CD4-positive, alpha-beta T cell treated with Interleukin-4 for 1 hour (primary cell): ENCODE measurements around the gene FRMD8.
"Not testable (repeated sequence)": the region's sequence is repeated elsewhere in the genome, so short reads cannot be mapped to it uniquely, and the experiment has no call there.

ENCODE experiments used
- DNase-seq, 2 donors: peaks; one replicate each; pipeline ENCODE4 v3.0.0-alpha.2; 2020 to 2022

The FRMD8 gene

DNA sequence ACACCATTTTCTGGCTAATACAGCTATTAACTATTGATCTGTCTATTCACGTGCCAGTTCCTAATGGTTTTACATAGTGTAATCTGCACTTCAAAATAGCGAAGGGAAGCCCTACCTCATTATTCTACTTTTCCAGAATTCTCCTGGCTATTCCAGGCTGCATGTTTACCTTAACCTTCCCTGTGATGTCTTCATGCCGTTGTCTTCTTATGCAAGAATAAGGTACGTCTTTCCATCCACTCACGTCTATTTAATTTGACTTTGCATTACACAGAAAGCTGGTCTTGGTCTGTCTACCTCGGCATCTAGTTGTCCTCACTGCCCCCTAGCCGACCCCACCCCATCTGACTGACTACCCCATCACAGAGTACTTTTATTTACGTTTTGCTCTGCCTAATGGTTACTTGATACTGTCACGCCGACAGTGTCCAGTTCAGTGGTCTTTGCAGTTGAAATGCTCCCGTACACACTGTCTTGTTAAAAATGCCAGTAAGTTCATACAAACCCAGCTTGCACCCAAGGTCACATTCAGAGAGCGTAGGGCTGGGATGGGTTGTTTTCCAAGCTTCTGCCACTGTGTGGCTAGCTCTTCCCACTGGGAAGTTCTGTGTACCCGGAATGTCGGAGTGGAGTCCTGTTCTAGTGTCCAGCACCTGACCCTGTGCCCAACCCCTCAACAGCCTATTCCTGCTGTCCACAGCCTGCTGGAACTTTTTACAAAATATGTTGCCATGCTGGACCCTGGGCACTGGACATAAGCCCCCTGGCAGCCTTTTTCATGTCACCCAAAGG is 51.2 kb downstream of the FRMD8 start:
- DNase-seq = no peak

DNA sequence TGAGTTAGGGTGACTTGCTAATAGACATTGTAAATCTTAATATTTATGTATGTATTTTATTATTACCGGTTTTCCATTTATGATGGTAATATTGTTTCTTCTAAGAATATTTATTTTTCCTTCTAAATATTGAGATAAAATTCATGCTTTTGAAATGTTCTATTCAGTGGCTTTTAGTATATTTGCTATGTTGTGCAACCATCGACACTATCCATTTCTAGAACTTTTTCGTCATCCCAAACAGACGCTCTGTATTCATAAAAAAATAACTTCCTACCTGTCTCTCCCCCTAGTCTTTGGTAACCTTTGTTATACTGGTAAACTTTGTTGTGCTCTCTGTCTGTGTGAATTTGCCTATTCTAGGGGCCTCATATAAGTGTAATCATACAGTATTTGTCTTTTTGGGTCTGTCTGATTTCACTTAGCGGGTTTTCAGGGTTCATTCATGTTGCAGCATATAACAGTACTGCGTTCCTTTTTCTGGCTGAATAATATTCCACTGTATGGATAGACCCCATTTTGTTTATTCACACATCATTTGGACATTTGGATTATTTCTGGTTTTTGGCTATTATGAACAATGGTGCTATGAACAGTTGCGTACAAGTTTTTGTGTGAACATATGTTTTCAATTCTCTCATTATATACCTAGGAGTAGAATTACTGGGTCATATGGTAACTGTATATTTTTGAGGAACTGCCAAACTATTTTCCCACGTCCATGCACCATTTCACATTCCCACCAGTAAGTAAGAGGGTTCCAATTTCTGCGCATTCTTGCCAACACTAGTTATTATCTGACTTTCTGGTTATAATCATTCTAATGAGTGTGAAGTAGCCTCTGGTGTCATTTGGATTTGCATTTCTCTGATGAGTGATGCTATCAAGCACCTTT is 52.1 kb downstream of the FRMD8 start:
- DNase-seq = no peak

DNA sequence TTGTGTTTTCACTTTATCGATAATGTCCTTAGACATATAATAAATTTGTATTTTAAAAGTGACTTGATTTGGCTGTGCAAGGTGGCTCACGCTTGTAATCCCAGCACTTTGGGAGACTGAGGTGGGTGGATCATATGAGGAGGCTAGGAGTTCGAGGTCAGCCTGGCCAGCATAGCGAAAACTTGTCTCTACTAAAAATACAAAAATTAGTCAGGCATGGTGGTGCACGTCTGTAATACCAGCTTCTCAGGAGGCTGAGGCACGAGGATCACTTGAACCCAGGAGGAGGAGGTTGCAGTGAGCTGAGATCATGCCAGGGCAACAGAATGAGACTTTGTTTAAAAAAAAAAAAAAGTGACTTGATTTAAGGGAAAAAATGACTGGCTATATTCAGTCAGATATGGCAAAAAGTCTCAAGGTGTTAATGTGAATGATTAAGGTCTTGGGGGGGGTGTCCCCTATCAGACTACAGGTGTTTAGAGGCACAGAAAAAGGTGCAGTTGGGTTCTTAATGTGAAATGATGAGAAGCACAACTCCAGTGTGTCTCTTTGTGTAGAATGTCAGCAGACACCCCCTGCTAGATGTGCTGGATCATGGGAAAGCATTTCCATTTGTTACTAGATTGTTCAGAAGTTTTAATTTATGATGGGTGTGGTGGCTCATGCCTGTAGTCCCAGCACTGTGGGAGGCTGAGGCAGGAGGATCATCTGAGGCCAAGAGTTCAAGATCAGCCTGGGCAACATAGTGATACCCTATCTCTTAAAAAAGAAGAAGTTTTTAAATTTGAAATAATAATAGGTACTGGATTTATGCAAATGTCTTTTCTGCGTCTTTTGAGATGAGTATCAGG is 53.1 kb downstream of the FRMD8 start:
- DNase-seq = no peak

DNA sequence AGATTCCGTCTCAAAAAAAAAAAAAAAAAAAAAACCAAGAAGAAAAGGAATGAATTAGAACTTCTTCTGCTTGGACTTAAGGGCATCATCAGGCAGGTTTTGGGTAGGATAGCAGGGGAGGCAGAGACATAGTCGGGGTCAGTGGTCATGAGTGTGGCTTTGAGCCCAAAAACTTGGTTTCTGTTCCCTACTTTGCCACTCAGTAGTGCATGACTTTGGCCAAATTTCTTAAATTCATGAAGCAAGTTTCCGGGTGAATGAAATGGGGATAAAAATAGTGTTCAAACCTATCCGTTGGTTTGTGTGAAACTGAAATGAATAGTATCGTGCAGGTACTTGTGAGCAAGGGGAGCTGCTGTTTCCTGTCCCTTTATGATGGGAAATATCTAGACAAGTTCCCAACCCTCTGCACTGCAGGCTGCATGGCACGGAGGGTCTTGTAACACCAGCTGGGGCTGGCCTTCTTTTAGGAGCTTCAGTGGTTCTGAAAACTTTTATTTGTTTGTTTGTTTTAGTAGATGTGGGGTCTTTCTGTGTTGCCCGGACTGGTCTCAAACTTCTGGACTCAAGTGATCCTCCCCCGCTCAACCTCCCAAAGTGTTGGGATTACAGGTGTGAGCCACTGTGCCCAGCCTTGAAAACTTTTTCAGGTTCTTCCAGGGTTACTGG is 54.5 kb downstream of the FRMD8 start:
- DNase-seq = peak in 1 of 2 donors; percentile 26

DNA sequence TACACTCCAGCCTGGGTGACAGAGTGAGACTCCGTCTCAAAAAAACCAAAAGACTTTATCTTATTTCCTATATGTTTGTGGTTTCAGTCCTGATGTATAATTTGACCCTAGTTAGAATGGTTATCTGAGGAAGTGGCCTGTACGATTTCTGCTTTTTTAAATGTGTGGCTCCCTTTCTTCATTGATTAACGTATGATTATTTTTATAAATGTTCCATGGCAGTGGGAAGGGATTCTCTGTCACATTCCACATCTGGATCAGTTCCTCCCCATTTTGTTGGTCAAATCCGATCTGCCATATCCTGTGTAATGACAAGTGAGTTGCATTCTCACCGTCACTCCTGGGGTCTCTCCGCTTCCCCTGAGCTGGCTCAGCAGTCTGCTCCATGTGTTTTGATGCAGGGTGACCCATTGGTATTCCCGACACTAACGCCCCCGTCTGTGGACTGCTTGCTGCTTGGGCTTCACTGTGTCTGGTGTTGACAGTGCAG is 56.5 kb downstream of the FRMD8 start:
- DNase-seq = no peak

DNA sequence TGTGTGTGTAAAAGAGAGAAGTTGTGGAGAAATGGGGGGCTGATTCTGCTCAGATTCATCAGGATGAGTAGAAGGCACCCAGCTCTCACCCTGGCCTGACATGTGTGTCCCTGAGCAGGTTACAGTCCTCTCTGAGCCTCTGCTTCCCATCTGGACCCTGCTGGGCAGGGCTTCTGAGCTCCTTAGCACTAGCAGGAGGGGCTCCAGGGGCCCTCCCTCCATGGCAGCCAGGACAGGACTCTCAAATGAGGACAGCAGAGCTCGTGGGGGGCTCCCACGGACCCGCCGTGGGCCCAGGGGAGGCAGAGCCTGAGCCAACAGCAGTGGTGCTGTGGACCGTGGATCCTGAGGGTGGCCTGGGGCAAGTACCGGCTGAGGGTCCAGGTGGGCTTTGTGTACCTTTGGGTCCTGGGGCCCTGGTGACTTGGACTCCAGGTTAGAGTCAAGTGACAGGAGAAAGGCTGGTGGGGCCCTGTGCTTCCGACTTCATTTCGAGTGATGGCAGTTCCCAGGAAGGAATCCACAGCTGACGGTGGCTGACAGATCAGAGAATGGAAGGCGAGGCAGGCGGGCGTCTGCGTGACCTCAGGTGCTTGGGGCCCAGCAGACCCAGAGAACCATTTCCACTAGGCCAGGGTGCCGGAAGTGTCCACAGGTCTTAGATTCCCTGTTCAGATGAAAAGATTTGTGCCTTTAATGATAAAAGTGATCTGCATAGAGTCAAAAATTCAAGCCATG is 58.0 kb downstream of the FRMD8 start:
- no peak for DNase-seq

DNA sequence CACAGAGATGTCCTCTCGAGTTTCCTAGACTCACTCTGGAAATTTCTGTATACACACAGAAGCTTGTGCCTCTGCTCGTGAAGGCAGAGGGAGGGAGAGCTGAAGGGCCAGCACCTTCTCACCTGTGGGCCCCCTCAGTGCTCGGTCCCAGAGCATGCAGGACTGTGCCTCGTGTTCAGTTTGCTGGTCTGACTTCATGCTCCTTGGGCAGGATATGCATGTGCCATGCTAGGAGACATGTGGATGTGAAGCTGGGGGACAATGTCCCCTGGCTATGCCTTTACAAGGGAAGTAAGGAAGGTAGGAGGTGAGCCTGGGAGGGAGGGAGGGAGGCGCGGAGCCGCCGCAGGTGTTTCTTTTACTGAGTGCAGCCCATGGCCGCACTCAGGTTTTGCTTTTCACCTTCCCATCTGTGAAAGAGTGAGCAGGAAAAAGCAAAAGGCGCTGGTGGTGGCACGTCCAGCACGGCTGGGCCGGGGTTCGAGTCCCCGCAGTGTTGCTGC is 58.7 kb downstream of the FRMD8 start:
- no peak for DNase-seq

DNA sequence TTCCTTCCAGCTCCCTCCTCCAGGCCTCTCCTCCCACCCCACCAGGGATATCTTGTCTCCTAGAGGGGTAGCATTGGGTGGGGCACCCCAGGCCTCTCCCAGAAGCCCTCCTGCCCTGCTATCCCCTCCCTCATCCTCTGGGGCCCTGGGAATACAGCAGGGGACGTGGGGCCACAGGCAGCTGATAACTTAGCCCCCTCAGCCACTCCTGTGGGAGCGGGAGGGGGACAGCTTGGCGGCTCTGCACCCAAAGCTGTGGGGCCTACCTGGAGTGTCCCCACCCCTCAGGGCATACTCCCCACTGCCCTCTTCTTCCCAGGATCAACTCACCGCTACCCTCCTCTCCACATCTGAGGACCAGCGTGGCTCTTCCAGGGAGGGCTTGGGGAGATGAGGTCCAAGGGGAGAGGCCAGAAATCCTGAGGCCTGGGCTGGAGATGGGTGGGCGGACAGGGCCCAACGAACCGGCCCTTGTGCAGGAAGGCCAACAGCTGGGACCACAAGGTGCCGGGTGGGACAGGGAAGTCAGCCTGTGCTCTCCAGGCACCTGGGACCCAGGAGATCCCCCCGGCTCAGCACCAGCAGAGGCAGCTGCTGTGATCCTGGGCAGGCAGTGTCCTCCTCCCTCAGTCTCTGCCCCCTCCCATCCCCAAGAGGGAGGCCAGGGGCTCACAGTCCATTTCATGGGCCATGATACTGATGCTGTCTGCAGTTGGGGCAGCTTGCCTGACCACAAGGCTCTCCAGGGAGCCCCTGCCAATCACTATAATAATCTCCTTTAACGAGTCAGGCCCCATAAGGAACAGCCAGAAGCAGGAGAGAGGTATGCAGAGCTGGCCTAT is 59.4 kb downstream of the FRMD8 start:
- no peak for DNase-seq

DNA sequence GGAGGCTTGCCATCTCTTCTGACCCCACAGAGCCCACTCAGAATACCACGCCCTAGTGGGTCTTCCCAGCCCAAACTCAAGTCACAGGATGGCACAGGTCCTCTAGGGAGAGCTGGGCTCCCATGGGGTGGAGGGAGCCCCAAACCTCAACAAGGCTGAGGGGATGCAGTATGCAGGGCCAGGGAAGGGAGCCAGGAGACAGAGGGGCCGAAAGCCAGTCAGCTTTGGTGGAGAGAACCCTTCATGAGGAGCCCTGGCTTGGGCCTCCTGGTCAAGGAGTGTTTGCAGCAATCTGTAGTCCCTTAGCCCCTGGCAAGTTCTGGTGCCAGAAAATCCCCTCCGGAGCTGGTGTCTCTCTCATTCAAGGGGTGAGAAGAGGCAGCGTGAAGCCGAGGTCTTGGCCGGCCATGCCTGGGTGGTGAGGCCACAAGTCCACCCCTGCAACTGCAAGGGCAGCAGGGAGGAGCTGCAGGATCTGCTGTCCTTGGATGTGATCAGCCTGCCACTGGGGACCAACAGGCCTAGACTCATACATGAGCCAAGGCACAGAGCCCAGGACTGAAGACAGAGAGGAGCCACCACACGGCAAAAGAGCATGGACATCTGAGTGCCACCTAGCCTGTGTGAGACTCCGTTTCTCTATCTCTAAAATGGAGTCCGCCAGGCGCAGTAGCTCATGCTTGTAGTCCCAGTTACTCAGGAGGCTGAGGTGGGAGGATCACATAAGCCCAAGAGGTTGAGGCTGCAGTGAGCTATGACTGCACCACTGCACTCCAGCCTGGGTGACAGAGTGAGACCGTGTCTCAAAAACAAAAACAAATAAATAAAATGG is 60.2 kb downstream of the FRMD8 start:
- DNase-seq = no peak

DNA sequence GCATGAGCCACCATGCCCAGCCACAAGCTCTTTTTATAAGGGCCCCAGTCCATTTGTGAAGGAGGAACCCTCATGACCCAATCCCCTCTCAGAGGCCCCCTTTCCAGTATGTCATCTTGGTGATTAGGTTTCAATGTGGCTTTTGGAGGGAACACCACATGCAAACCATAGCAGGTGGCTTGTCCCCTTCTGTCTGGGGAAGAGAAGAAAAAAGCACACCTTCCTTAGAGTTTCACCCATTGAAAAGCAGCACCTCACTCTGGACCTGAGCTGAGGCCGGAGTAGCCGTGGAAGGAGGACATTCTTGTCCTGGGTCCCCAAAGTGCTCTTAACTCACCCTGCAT is 61.6 kb downstream of the FRMD8 start:
- DNase-seq = no peak

DNA sequence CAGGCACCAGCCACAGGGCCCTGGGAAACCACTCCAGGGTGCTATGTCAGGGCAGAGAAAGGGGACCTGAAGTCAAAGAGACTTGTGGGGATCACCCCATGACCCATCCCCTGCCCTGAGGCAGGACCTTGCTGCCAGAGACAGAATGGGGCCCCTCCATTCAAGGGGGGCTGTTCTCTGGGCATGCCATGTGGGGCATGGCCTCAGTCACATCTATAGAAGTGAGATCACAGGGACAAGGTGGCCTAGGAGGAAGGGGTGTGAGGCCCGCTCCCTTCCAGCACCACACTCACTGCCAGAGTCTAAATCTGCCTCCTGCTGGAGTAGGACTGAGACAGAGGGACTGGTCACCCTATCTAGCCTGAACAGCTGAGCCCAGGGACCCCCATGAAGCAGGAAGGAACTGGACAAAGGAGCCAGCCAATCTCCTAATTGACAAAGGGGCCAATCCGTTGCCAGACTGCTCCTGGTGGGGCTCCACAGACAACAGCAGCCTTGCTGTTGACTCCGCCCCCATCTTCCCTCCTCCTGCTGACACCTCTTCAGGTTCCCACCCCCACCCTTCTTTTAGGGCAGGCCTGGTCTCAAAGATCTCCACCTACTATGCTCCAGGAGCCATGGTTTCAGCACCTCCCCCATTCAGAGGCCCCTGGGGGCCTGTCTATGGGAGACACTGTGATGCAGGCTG is 62.1 kb downstream of the FRMD8 start:
- no peak for DNase-seq

DNA sequence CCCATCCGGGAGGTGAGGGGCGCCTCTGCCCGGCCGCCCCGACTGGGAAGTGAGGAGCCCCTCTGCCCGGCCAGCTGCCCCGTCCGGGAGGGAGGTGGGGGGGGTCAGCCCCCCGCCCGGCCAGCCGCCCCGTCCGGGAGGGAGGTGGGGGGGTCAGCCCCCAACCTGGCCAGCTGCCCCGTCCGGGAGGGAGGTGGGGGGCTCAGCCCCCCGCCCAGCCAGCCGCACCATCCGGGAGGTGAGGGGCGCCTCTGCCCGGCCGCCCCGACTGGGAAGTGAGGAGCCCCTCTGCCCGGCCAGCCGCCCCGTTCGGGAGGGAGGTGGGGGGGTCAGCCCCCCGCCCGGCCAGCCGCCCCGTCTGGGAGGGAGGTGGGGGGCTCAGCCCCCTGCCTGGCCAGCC is 64.9 kb downstream of the FRMD8 start:
- not testable (repeated sequence) for DNase-seq

DNA sequence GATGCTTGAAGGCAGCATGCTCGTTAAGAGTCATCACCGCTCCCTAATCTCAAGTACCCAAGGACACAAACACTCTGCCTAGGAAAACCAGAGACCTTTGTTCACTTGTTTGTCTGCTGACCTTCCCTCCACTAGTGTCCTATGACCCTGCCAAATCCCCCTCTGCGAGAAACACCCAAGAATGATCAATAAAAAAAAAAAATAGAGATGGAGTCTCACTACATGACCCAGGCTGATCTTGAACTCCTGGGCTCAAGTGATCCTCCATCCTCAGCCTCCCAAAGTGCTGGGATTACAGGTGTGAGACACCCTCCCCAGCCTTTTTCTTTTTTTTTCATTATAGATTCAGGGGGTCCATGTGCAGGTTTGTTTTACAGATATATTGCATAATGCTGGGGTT is 65.8 kb downstream of the FRMD8 start:
- DNase-seq = not testable (repeated sequence)

DNA sequence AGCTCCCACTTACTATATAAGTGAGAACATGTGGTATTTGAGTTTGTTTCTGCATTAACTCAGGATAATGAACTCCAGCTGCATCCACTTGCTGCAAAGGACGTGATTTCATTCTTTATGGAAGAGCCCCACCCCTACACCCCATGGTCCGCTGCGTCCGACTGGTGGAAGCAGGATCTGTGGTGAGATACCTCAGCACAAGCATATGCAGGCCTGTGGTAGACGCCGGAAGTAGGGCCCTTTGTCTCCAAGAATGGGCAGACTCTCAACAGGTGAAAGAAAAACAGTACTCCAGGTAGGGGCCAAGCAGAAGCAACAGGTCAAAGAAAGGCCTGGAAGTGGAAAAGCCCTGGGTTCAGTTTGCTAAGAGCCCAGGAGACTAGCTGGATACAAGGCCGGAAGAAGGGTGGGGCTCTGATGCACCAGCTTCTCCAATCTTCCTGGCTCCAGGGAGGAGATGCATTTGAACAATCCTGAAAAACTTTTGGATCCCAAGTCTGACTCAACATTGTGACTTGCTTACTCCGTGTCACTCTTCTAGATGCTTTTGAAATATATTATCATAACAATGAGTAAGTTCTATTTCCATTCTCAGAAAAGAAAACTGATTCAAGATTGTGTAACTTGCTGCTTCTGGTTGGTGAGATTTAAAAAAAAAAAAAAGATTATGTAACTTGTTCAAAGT is 66.5 kb downstream of the FRMD8 start:
- no peak for DNase-seq

DNA sequence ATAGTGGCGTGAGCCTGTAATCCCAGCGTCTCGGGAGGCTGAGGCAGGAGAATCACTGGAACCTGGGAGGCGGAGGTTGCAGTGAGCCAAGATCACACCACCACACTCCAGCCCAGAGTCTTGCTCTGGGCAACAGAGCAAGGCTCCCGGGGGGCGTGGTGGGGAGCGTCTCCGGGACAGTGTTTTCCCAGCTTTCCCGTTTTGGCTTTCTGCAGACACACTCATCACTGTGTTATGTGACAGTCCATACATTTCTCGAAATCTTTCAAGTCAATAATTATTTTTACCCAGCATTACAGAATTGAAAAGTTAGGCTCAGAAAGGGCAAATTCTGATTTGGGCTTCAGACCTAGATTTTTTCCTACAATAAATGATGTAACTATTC is 67.9 kb downstream of the FRMD8 start:
- DNase-seq = no peak

DNA sequence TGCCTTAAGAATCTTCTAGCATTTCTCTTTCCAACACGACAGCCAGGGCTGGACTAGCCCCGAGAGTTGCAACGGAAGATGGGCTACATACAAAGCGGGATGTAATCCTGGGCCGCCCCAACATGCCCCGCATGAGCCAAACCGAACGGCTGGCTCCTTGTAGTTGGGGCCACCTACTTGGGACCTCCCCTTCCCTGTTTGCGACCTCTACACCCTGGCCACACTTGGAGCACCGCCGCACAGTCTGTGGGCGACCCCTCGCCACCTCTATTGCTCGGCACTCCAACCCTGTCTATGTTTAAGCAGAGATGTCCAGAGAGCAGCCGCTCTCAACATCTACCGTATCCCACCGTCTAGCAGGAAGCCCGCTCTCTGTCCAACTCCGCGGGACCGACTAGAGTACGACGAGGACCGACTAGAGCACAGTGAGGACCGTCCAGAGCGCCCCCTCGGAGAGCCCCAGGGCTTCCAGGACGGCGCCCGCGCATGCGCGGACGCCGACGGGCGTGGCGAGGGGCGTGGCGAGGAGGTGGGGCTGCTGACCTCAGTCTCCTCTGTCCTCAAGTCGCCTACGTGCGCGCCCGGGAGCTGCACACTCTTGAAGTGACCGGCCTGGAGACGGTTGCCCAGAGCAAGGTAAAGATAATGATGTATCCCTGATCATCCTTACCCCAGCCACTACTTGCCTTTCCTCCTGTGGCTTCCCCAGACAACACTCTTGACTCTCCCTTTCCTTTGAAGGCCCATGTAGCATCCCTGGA is 68.4 kb downstream of the FRMD8 start:
- peak; percentile 85 to 88 for DNase-seq

DNA sequence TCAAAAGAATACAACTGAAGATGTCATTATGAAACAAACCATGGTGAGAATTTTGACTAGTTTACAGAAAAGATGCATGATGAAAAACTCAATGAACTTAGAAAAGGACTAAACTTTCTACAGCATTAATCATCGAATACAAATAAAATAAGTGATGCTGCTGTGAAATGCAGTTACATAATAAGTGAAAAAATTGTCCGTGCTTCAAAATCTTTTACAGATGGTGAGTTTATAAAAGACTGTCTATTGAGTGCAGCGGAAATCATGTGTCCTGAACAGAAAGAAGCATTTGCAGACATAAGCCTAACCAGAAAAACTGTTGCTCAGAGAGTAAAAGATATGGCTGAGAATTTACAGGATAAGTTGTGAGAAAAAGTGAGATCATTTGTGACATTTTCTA is 70.0 kb downstream of the FRMD8 start:
- no peak for DNase-seq

DNA sequence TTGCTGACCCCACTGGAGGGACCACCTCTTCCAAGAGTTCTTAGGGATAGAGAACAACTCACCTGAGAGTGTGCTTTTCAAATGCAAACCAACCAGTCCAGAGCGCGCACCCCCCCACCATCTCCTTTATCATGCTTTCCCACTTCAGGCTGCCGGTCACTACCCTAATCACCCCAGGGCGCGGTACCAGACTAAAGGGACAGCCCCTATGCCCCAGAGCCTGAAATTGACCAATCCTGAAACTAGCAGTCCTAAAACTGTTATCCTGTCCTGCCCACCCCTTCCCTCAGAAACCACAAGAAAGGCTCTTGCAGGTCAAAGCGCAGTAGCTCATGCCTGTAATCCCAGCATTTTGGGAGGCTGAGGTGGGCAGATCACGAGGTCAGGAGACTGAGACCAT is 73.1 kb downstream of the FRMD8 start:
- no peak for DNase-seq
